ENCODE results near the gene IPMK. TPM values are rescaled to one million over a fixed set of nuclear protein-coding genes. Genes with fewer than 3 reads are reported as not detected.

The IPMK gene
- total RNA-seq, 1 experiment from 2014 or later = 5.5 TPM

DNA sequence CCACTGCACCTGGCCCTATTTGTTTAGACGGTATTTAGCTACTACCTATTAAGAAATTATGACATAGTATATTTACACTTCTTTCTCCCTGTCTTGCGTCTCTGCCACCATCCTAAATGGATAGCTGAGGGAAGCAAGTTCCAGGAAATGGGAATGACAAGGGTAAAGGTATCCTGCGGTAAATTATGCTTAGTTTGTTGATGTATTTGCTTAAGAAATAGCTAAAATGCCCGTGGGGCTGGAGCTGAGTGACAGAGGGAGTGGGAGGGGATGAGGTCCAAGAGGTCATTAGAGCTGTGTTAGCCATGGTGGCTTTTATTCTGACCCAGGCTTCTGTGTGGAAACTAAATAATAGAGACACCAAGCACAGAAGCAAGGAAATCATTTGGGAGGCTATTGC lies 38.1 kb upstream of the IPMK start:
- H3K27me3 ChIP-seq (ENCODE audit: insufficient read depth, low read length) = peaks cover 14% of the 10 kb centered on the region; the same call in 1 of the 2 replicates
- ChIA-PET RAD21 (ENCODE audit: low non-redundant PET in 1 of 2, low total read pairs in 2 of 2, uncharacterized antibody in 2 of 2, unreplicated experiment in 2 of 2) (no interaction called here), CTCF (interaction anchor here (1.0 to 1.2 kb wide), 2 partner anchors 15 to 79 kb away, joined by 3 read pairs; partner anchors contain the start of gene TFAM), POLR2A (no interaction called here)
- intact Hi-C loops (cut with micrococcal nuclease) = no loop called here
- BruUV-seq (replicated peaks) = no TSS peak
- H3K27ac ChIP-seq (ENCODE audit: low read depth, low read length) = no peak overlapping the region
- TF ChIP-seq SIN3A (IDR thresholded peaks at IDR 0.05; ENCODE audit: low read depth) = no peak
- no peak for TF ChIP-seq ZFX (IDR thresholded peaks at IDR 0.05)
- no peak for TF ChIP-seq EZH2phosphoT487 (IDR thresholded peaks at IDR 0.05; ENCODE audit: borderline replicate concordance)
- TF ChIP-seq TCF7L2 (IDR thresholded peaks at IDR 0.05; ENCODE audit: borderline replicate concordance, extremely low read depth, insufficient read depth, insufficient read length) = no peak
- TF ChIP-seq FOSL1 (IDR thresholded peaks at IDR 0.05; ENCODE audit: low read depth) = no peak
- no peak for TF ChIP-seq ZNF274 (IDR thresholded peaks at IDR 0.05; ENCODE audit: low read depth, low read length)
- TF ChIP-seq CEBPB (IDR thresholded peaks at IDR 0.05; ENCODE audit: low read depth) = no peak
- H3K9me2 ChIP-seq (ENCODE audit: insufficient read depth) = no peaks in the 10 kb centered on the region
- no peak overlapping the region for H3K4me3 ChIP-seq (replicated peaks in 1 of 2; ENCODE audit: low read depth in 1 of 2, low read length in 2 of 2)
- no peaks in the 10 kb centered on the region for H3K79me2 ChIP-seq (ENCODE audit: insufficient read depth, low read length)
- no peak overlapping the region for H2AFZ ChIP-seq (ENCODE audit: low read depth, low read length, poor library complexity, severe bottlenecking)
- H3K4me1 ChIP-seq (ENCODE audit: control insufficient read depth in 1 of 2, insufficient read depth in 2 of 2, low read length in 2 of 2) = no peaks in the 10 kb centered on the region
- H3K9ac ChIP-seq (ENCODE audit: low read length) = no peak overlapping the region
- H3K4me2 ChIP-seq (ENCODE audit: low read length) = no peak overlapping the region
- DNase-seq (ENCODE audit: low read depth, low spot score) (no peak), ATAC-seq (no peak)
- H3K36me3 ChIP-seq (ENCODE audit: control insufficient read depth in 1 of 2, insufficient read depth in 2 of 2, low read length in 2 of 2) = no peaks in the 10 kb centered on the region
- H4K20me1 ChIP-seq (ENCODE audit: insufficient read depth) = no peaks in the 10 kb centered on the region
- no peaks in the 10 kb centered on the region for H3K9me3 ChIP-seq (ENCODE audit: control insufficient read depth in 1 of 2, insufficient read depth in 1 of 2, low read depth in 1 of 2, low read length in 2 of 2)

DNA sequence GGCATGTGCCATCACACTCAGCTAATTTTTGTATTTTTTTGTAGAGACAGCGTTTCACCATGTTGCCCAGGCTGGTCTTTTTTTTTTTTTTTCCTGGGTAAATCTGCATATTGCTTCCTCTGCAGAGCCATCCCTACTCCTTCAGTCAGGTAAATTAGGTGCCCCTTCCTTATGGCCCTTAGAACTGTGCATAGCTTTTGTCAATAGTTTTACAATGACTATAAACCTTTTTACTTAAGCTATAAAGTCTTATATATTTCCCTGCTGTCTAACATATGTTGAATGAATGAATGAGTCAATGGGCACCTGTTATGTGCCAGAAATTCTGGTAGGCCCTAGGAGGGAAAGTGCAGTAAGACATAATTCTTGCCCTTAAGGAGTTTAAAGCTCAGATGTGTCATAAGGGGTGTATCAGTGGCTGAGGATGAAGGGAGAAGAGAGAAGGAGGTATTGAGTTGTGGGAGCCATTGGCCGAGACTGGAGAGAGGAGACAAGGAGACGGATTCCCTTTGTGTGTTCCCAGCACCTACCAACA lies 36.5 kb upstream of the IPMK start:
- Histone ChIP-seq H3K4me3 (replicated peaks in 1 of 2; ENCODE audit: low read depth in 1 of 2, low read length in 2 of 2) (no peak overlapping the region), H3K9ac (ENCODE audit: low read length) (no peak overlapping the region), H3K4me1 (ENCODE audit: control insufficient read depth in 1 of 2, insufficient read depth in 2 of 2, low read length in 2 of 2) (no peaks in the 10 kb centered on the region), H3K4me2 (ENCODE audit: low read length) (no peak overlapping the region), H2AFZ (ENCODE audit: low read depth, low read length, poor library complexity, severe bottlenecking) (no peak overlapping the region), H3K9me2 (ENCODE audit: insufficient read depth) (no peaks in the 10 kb centered on the region), H3K27ac (ENCODE audit: low read depth, low read length) (no peak overlapping the region), H4K20me1 (ENCODE audit: insufficient read depth) (no peaks in the 10 kb centered on the region), H3K9me3 (ENCODE audit: control insufficient read depth in 1 of 2, insufficient read depth in 1 of 2, low read depth in 1 of 2, low read length in 2 of 2) (no peaks in the 10 kb centered on the region), H3K36me3 (ENCODE audit: control insufficient read depth in 1 of 2, insufficient read depth in 2 of 2, low read length in 2 of 2) (no peaks in the 10 kb centered on the region), H3K79me2 (ENCODE audit: insufficient read depth, low read length) (no peaks in the 10 kb centered on the region), H3K27me3 (ENCODE audit: insufficient read depth, low read length) (peaks cover 14% of the 10 kb centered on the region; the same call in 1 of the 2 replicates)
- DNase-seq (ENCODE audit: low read depth, low spot score) = no peak
- TF ChIP-seq RAD21 (IDR thresholded peaks at IDR 0.05; ENCODE audit: low read depth) (no peak), SP1 (IDR thresholded peaks at IDR 0.05; ENCODE audit: low read depth) (no peak), POLR2A (IDR thresholded peaks at IDR 0.05; ENCODE audit: borderline replicate concordance, extremely low read depth, insufficient read depth, insufficient read length) (no peak), ZNF274 (IDR thresholded peaks at IDR 0.05; ENCODE audit: low read depth, low read length) (no peak), SRF (IDR thresholded peaks at IDR 0.05; ENCODE audit: low read depth) (no peak), EGR1 (IDR thresholded peaks at IDR 0.05; ENCODE audit: low read depth) (no peak), EZH2phosphoT487 (IDR thresholded peaks at IDR 0.05; ENCODE audit: borderline replicate concordance) (no peak), CBX3 (IDR thresholded peaks at IDR 0.05; ENCODE audit: low read depth) (no peak)
- TF ChIP-seq, protein P1, sequence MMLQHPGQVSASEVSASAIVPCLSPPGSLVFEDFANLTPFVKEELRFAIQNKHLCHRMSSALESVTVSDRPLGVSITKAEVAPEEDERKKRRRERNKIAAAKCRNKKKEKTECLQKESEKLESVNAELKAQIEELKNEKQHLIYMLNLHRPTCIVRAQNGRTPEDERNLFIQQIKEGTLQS (IDR thresholded peaks at IDR 0.05) = no peak
- TF ChIP-seq, protein P2, sequence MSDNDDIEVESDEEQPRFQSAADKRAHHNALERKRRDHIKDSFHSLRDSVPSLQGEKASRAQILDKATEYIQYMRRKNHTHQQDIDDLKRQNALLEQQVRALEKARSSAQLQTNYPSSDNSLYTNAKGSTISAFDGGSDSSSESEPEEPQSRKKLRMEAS (IDR thresholded peaks at IDR 0.05) = no peak
- POLR2A ChIA-PET = no interaction called here
- CTCF ChIA-PET = interaction anchor here (1.1 kb wide), 1 partner anchor 81 kb away, joined by 3 read pairs; the partner anchor contains the start of gene TFAM
- no peak for ATAC-seq
- RAD21 ChIA-PET (ENCODE audit: low non-redundant PET in 1 of 2, low total read pairs in 2 of 2, uncharacterized antibody in 2 of 2, unreplicated experiment in 2 of 2) = no interaction called here
- intact Hi-C loops (cut with micrococcal nuclease) = loop anchor here (5.0 kb wide), 1 partner anchor 228 kb away; no protein-coding TSS in a partner anchor
- BruUV-seq (replicated peaks) = no TSS peak

Data from HCT116 (cell line).